ENCODE results near the gene CMPK1. TPM values are rescaled to one million over a fixed set of nuclear protein-coding genes. Genes with fewer than 3 reads are reported as not detected.

Gene CMPK1
- polyA plus RNA-seq, 1 donor (not counting 4 experiments of a cell fraction or from before 2014, with no cell fraction given), result 63.8 TPM

DNA sequence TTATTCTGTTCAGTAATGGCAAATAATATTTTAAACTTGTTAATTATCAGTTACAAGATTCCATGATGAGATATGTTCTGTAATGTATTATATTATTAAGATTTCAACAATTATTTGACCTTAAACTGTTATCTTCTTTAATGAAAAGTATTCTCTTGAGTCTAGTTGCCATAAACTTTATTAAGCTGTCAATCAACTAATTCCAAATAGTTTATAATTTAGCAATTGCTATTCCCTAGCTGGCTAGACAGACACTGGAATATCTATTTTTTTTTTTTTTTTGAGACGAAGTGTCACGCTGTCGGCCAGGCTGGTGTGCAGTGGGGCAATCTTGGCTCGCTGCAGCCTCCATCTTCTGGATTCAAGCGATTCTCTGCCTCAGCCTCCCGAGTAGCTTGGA, 3.8 kb downstream of the CMPK1 start:
- no peak overlapping the region for H3K9ac ChIP-seq (ENCODE audit: control insufficient read depth, extremely low read depth, insufficient read depth, low read length)
- peaks cover 2% of the 10 kb centered on the region for H3K9me1 ChIP-seq (ENCODE audit: control insufficient read depth, extremely low read depth, insufficient read depth, low read length)
- H3K9me3 ChIP-seq (ENCODE audit: control insufficient read depth, low read depth, low read length), result no peaks in the 10 kb centered on the region
- no peaks in the 10 kb centered on the region for H3K27me3 ChIP-seq (ENCODE audit: control insufficient read depth, extremely low read depth, insufficient read depth, low read length)
- FAIRE-seq, result no peak
- H3K36me3 ChIP-seq (ENCODE audit: control insufficient read depth in 2 of 2, extremely low read depth in 1 of 2, insufficient read depth in 2 of 2, low read length in 2 of 2), result peaks cover 0 to 3% of the 10 kb centered on the region in 2 experiments
- H3K4me3 ChIP-seq (ENCODE audit: control insufficient read depth in 2 of 3, extremely low read depth in 1 of 3, insufficient read depth in 2 of 3, low read depth in 1 of 3, low read length in 3 of 3), result no peak overlapping the region
- peaks cover 12% of the 10 kb centered on the region for H3K4me1 ChIP-seq (ENCODE audit: control insufficient read depth, extremely low read depth, insufficient read depth, low read length)
- no peak overlapping the region for H3K4me2 ChIP-seq (ENCODE audit: control insufficient read depth, extremely low read depth, insufficient read depth, low read depth, low read length)
- peaks cover 56% of the 10 kb centered on the region for H3K79me2 ChIP-seq (ENCODE audit: control insufficient read depth, insufficient read depth, low read length)
- dilution Hi-C loops (cut with MboI; ENCODE audit: extremely low pct_ligation_motif_present, low sequenced_read_pairs), result no loop called here
- DNase-seq (ENCODE audit: low read depth, low spot score), result no peak
- H2AFZ ChIP-seq (ENCODE audit: control insufficient read depth, low read length), result no peak overlapping the region
- H3K27ac ChIP-seq (ENCODE audit: control insufficient read depth, insufficient read depth, low read length), result no peak overlapping the region
- no peaks in the 10 kb centered on the region for H4K20me1 ChIP-seq (ENCODE audit: control insufficient read depth, extremely low read depth, insufficient read depth, low read length)
- TF ChIP-seq EZH2 (IDR thresholded peaks at IDR 0.05; ENCODE audit: low read length), result no peak
- TF ChIP-seq, protein P1, sequence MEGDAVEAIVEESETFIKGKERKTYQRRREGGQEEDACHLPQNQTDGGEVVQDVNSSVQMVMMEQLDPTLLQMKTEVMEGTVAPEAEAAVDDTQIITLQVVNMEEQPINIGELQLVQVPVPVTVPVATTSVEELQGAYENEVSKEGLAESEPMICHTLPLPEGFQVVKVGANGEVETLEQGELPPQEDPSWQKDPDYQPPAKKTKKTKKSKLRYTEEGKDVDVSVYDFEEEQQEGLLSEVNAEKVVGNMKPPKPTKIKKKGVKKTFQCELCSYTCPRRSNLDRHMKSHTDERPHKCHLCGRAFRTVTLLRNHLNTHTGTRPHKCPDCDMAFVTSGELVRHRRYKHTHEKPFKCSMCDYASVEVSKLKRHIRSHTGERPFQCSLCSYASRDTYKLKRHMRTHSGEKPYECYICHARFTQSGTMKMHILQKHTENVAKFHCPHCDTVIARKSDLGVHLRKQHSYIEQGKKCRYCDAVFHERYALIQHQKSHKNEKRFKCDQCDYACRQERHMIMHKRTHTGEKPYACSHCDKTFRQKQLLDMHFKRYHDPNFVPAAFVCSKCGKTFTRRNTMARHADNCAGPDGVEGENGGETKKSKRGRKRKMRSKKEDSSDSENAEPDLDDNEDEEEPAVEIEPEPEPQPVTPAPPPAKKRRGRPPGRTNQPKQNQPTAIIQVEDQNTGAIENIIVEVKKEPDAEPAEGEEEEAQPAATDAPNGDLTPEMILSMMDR (optimal IDR thresholded peaks at IDR 0.05 in 1 of 3, IDR thresholded peaks at IDR 0.05 in 1 of 3, conservative IDR thresholded peaks at IDR 0.05 in 1 of 3; ENCODE audit: extremely low read depth in 1 of 3, insufficient read depth in 2 of 3, low read length in 3 of 3), result no peak

DNA sequence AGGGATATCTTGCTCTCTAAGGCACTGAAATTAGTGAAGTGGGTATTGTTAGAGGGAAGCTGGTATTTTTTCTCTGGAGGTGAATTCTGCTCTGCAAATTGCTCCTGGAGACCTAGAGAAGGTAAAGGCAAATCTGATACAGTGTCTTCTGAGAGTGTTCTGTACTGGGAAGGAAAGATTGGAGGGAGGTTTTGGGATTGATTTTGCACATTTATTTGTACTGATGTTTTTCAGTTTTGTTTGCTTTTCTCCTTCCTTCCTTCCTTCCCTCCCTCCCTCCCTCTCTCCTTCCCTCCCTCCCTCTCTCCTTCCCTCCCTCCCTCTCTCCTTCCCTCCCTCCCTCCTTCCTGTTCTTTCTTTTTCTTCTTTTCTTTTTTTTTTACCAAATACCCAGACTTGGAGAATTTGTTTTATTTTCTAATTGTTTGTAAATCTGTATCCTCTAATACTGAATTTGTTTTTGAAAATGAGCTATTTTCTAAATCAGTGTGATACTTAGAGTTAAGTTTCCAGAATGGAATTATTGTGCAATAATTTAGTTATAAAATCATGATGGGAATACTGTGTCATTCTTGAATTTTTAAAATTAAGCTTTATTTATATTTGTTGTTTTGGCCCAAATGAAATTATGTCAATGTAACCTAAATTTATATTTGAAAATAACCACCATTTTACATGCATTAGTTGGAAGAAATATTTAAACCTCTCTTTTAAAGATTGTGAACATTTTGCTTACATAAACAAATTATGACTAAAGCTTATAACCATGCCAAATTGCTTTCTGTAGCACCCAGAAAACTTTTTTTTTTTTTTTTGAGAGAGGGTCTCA, 4.9 kb downstream of the CMPK1 start:
- dilution Hi-C loops (cut with MboI; ENCODE audit: extremely low pct_ligation_motif_present, low sequenced_read_pairs), result no loop called here
- Histone ChIP-seq H3K4me3 (ENCODE audit: control insufficient read depth in 2 of 3, extremely low read depth in 1 of 3, insufficient read depth in 2 of 3, low read depth in 1 of 3, low read length in 3 of 3) (no peak overlapping the region), H3K9me1 (ENCODE audit: control insufficient read depth, extremely low read depth, insufficient read depth, low read length) (peaks cover 2% of the 10 kb centered on the region), H3K4me1 (ENCODE audit: control insufficient read depth, extremely low read depth, insufficient read depth, low read length) (peaks cover 4% of the 10 kb centered on the region), H3K27ac (ENCODE audit: control insufficient read depth, insufficient read depth, low read length) (no peak overlapping the region), H4K20me1 (ENCODE audit: control insufficient read depth, extremely low read depth, insufficient read depth, low read length) (no peaks in the 10 kb centered on the region), H3K9ac (ENCODE audit: control insufficient read depth, extremely low read depth, insufficient read depth, low read length) (no peak overlapping the region), H3K79me2 (ENCODE audit: control insufficient read depth, insufficient read depth, low read length) (peaks cover 58% of the 10 kb centered on the region), H2AFZ (ENCODE audit: control insufficient read depth, low read length) (no peak overlapping the region), H3K4me2 (ENCODE audit: control insufficient read depth, extremely low read depth, insufficient read depth, low read depth, low read length) (no peak overlapping the region), H3K36me3 (ENCODE audit: control insufficient read depth in 2 of 2, extremely low read depth in 1 of 2, insufficient read depth in 2 of 2, low read length in 2 of 2) (peaks cover 0 to 3% of the 10 kb centered on the region in 2 experiments), H3K27me3 (ENCODE audit: control insufficient read depth, extremely low read depth, insufficient read depth, low read length) (no peaks in the 10 kb centered on the region), H3K9me3 (ENCODE audit: control insufficient read depth, low read depth, low read length) (no peaks in the 10 kb centered on the region)
- DNase-seq (ENCODE audit: low read depth, low spot score) (no peak), FAIRE-seq (no peak)
- TF ChIP-seq, protein P1 (optimal IDR thresholded peaks at IDR 0.05 in 1 of 3, IDR thresholded peaks at IDR 0.05 in 1 of 3, conservative IDR thresholded peaks at IDR 0.05 in 1 of 3; ENCODE audit: extremely low read depth in 1 of 3, insufficient read depth in 2 of 3, low read length in 3 of 3), result no peak
